Measurements from ENCODE around the gene C9orf43. TPM values are rescaled to one million over a fixed set of nuclear protein-coding genes. Genes with fewer than 3 reads are reported as not detected.
"Not testable (repeated sequence)": the region's sequence is repeated elsewhere in the genome, so short reads cannot be mapped to it uniquely, and the experiment has no call there.

Gene C9orf43
- total RNA-seq, 1 donor from 2014 or later = not detected

DNA sequence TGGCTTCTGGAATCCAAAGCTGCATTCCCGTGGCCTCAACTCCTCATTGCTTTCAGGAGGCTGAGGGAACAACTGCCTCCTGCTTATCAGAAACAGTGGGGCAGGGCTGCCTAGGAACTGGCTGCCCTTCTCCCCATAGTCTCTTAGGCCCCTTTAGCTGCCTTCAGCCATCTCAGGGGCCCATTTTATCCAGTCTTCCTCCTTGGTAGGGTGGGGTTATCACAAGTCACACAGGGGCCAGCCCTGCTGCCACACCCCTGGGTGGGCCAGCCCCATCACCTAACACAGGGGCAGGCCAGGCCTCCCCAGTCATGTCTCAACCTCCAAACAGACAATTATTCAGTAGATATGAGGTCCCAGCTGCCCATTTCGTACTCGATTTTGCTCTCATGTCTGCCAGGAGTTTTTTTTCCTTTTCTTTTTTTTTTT, 13.3 kb upstream of the C9orf43 start:
- peaks cover 7 to 8% of the 10 kb centered on the region in 2 donors for H3K36me3 ChIP-seq
- intact Hi-C loops (cut with DNase I) = no loop called here
- TF ChIP-seq, protein P1, sequence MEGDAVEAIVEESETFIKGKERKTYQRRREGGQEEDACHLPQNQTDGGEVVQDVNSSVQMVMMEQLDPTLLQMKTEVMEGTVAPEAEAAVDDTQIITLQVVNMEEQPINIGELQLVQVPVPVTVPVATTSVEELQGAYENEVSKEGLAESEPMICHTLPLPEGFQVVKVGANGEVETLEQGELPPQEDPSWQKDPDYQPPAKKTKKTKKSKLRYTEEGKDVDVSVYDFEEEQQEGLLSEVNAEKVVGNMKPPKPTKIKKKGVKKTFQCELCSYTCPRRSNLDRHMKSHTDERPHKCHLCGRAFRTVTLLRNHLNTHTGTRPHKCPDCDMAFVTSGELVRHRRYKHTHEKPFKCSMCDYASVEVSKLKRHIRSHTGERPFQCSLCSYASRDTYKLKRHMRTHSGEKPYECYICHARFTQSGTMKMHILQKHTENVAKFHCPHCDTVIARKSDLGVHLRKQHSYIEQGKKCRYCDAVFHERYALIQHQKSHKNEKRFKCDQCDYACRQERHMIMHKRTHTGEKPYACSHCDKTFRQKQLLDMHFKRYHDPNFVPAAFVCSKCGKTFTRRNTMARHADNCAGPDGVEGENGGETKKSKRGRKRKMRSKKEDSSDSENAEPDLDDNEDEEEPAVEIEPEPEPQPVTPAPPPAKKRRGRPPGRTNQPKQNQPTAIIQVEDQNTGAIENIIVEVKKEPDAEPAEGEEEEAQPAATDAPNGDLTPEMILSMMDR (IDR thresholded peaks at IDR 0.05) = no peak
- H3K9me3 ChIP-seq = no peaks in the 10 kb centered on the region
- H3K4me3 ChIP-seq = no peak overlapping the region
- no peaks in the 10 kb centered on the region for H3K27me3 ChIP-seq
- DNase-seq (ENCODE audit: low spot score in 2 of 2) = no peak
- H3K4me1 ChIP-seq = peaks cover 0 to 10% of the 10 kb centered on the region in 2 donors
- no peak overlapping the region for H3K27ac ChIP-seq

DNA sequence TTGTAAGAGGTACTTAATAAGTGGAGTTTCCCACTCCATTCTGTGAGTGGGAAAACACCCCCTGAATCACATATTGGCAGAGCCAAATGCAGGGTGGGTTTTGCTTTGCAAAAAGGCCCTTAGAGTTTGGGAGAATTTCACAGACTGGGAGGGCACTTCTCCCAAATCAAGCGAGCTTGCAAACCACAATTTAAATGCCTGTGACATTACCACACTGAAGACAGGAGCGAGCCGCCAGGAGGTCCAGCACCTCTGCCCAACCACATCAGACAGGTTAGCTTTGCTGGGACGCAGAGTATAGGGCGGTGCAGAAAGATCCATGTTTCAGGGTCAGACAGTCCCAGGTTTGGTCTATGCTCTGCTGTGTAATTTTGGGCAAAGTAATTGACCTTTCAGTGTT, 11.8 kb upstream of the C9orf43 start:
- Histone ChIP-seq H3K4me1 (peaks cover 0 to 10% of the 10 kb centered on the region in 2 donors), H3K36me3 (no peaks in the 10 kb centered on the region), H3K4me3 (no peak overlapping the region), H3K27me3 (no peaks in the 10 kb centered on the region), H3K27ac (no peak overlapping the region), H3K9me3 (no peaks in the 10 kb centered on the region)
- TF ChIP-seq, protein P1 (IDR thresholded peaks at IDR 0.05) = no peak
- intact Hi-C loops (cut with DNase I) = no loop called here
- DNase-seq (ENCODE audit: low spot score in 2 of 2) = no peak

DNA sequence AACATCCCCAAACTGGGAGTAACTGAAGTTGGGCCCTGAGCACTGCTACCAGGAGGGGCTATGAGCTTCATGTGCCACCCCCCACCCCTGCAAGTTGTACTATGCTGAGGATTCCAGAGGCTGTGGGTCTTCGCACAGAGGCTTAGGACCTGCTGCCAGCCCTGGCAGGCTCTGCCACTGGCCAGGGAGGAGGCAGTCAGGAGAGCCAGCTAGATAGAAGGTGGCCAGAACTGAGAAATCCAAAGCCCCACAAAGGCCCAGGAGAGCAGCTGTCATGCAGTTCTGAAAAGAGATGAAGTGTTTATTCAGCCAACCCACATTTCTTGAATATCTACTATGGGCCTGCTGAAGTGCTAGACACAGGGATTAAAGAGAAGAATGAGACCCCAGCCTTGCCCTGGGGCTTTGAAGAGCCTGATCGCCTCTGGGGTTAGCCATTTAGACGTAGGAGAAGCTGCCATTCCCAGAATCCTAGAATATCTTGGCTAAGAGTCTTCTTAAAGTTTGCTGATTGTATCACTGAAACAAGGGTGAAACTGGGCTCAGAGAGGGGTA, 10.8 kb upstream of the C9orf43 start:
- H3K27ac ChIP-seq = no peak overlapping the region
- no peak for DNase-seq (ENCODE audit: low spot score in 2 of 2)

DNA sequence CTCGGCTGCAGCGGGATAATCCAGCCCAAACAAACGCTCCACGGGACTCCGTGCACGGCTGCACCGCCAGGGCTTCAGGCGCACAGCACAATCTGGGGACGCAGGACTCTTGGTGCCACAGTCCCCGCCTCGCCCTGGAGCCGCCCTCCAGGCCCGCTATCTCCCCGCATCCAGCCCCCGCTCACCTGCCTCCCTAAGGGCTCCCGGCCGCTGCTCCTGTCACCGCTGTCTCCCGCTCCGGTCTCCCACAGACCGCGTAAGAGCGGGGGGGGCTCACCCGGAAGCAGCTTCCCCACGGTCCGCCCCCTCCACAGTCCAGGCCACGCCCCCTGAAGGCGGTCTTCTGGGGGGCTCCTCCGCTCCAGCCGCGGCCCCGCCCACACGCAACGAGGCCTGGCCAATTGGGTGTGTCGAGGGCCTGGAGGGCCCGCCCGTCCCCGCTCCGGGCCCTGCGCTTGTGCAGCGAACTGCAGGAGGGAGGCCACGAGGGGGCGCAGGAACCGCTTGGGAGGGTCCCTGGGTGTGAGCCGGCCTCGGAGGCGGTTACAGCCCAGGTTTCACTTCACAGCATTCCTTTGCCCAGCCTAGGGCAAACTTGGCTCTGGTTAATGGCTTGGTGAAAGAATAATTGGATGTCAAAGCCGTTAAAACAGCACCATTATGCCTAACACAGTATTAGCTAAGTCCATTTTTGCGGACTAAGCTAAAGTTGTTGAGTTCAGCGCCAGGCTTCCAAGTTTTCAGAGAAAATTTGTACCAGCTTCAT, 9.3 kb upstream of the C9orf43 start, which contains the start of gene ALAD:
Gene ALAD (minus strand): TSS at position 258 of the 766 bp plus-strand sequence. CDS start 7,725 bp downstream, outside the sequence.
- Histone ChIP-seq H3K4me3 (peak within 1 kb of the TSS; percentile 55 to 94), H3K36me3 (no peaks in the 10 kb centered on the region), H3K27me3 (no peaks in the 10 kb centered on the region), H3K4me1 (peaks cover 0 to 10% of the 10 kb centered on the region in 2 donors), H3K27ac (peak within 1 kb of the TSS; percentile 45 to 46), H3K9me3 (no peaks in the 10 kb centered on the region)
- TF ChIP-seq, protein P1 (IDR thresholded peaks at IDR 0.05) = peak; percentile 96
- peak; percentile 95 to 100 for DNase-seq (ENCODE audit: low spot score in 2 of 2)
- intact Hi-C loops (cut with DNase I) = loop anchor here (1.0 to 5.0 kb wide), 6 partner anchors 9 to 257 kb away; partner anchors contain the start of genes C9orf43, CDC26, FKBP15 and HDHD3

More for the DNA sequence above, 10.8 kb upstream of the C9orf43 start:
- H3K4me1 ChIP-seq = peaks cover 0 to 10% of the 10 kb centered on the region in 2 donors
- TF ChIP-seq, protein P1 (IDR thresholded peaks at IDR 0.05) = no peak
- no peaks in the 10 kb centered on the region for H3K9me3 ChIP-seq
- H3K36me3 ChIP-seq = no peaks in the 10 kb centered on the region
- H3K27me3 ChIP-seq = no peaks in the 10 kb centered on the region
- intact Hi-C loops (cut with DNase I) = loop anchor here (2.0 to 5.0 kb wide), 3 partner anchors 23 to 193 kb away; partner anchors contain the start of genes FKBP15, HDHD3 and SLC31A1
- H3K4me3 ChIP-seq = peak overlapping the region; percentile 55 to 94

DNA sequence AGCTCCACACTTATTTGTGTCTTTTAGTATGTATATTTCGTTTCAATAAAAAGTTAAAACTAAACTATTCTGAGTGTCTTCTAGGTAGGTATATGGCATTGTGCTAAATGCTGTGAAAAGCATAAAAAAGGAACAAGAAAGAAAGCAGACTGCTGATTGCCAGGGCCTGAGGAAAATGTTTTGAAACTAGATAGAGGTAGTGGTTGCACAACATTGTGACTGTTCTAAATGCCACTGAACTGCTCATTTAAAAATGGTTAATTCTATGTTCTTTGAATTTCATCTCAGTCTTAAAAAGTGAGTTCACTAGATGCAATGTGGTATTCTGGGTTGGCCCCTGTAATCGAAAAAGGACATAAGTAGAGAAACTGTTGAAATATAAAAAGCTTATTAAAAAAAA, 6.9 kb upstream of the C9orf43 start:
- no peak overlapping the region for H3K27ac ChIP-seq
- peaks cover 0 to 8% of the 10 kb centered on the region in 2 donors for H3K4me1 ChIP-seq
- peaks cover 8 to 10% of the 10 kb centered on the region in 2 donors for H3K36me3 ChIP-seq
- H3K9me3 ChIP-seq = no peaks in the 10 kb centered on the region
- intact Hi-C loops (cut with DNase I) = loop anchor here (5.0 kb wide), 1 partner anchor 181 kb away; the partner anchor contains the start of genes FKBP15 and SLC31A1
- no peak overlapping the region for H3K4me3 ChIP-seq
- TF ChIP-seq, protein P1 (IDR thresholded peaks at IDR 0.05) = no peak
- no peaks in the 10 kb centered on the region for H3K27me3 ChIP-seq
- DNase-seq (ENCODE audit: low spot score in 2 of 2) = no peak

DNA sequence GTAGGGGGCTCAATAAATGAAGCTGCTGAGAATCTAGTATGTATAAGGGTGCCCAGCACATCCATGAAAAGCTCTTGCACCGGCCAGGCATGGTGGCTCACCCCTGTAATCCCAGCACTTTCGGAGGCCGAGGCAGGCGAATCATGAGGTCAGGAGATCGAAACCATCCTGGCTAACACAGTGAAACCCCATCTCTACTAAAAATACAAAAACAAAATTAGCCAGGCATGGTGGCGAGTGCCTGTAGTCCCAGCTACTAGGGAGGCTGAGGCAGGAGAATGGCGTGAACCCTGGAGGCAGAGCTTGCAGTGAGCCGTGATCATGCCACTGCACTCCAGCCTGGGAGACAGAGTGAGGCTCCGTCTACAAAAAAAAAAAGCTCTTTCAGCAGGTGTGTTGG, 4.2 kb upstream of the C9orf43 start:
- DNase-seq (ENCODE audit: low spot score in 2 of 2); H3K27ac ChIP-seq; intact Hi-C loops (cut with DNase I); H3K27me3 ChIP-seq; H3K4me3 ChIP-seq; H3K4me1 ChIP-seq; H3K9me3 ChIP-seq: not testable (repeated sequence)
- peaks cover 8 to 12% of the 10 kb centered on the region in 2 donors for H3K36me3 ChIP-seq

All from ascending aorta (tissue), 2 donors.